Upper lobe of left lung (tissue), 4 donors: ENCODE results near the gene FAM168A.

Experiments used
- CTCF ChIP-seq, 6 experiments: fragments of 450-650 bp in 4 of 6; fragments of 200-600 bp in 2 of 6; sonication (generic) in 2 of 6; IDR thresholded peaks; one replicate each; pipeline ENCODE4 v1.5.1; 2016 to 2019; ENCODE audit warnings: antibody characterized with exemption in 6 of 6
- POLR2A ChIP-seq, 4 donors: fragments of 450-650 bp; IDR thresholded peaks; one replicate each; pipeline ENCODE4 v1.5.1; 2016 to 2017; ENCODE audit warnings: antibody characterized with exemption in 4 of 4, mild to moderate bottlenecking in 2 of 4
- POLR2AphosphoS5 ChIP-seq, 2 donors: sonication (generic); formaldehyde crosslinking; IDR thresholded peaks; one replicate each; pipeline ENCODE4 v1.5.1; 2017; ENCODE audit warnings: antibody characterized with exemption in 2 of 2

GRCh38 chr11:73498343-73498742, 99.6 kb downstream of the FAM168A start:
- TF ChIP-seq CTCF (IDR thresholded peaks at IDR 0.05) (no peak), POLR2AphosphoS5 (IDR thresholded peaks at IDR 0.05) (no peak), POLR2A (IDR thresholded peaks at IDR 0.05) (no peak)
